Osteoblast (primary cell): ENCODE results near the gene NFKBIZ. TPM values are rescaled to one million over a fixed set of nuclear protein-coding genes. Genes with fewer than 3 reads are reported as not detected.

Source experiments
- DNase-seq: peaks from one replicate; pipeline ENCODE4 v3.0.0; 2011; ENCODE audit warnings: low spot score, mixed read lengths; ENCODE audit not compliant: insufficient read length; ENCODE audit errors: missing footprints
- H2AFZ ChIP-seq: 2 replicates; pipeline ENCODE4 v1.6.0; 2011; ENCODE audit warnings: mild to moderate bottlenecking, low read length
- H3K27ac ChIP-seq: 2 replicates; pipeline ENCODE4 v1.5.1; 2011; ENCODE audit warnings: mild to moderate bottlenecking, low read depth, low read length, moderate library complexity
- H3K27me3 ChIP-seq: 2 replicates; pipeline ENCODE4 v1.6.0; 2012; ENCODE audit warnings: mild to moderate bottlenecking, control low read depth, inconsistent platforms, low read length, moderate library complexity; ENCODE audit not compliant: insufficient read depth
- H3K36me3 ChIP-seq: 2 replicates; pipeline ENCODE4 v1.5.1; 2011; ENCODE audit warnings: mild to moderate bottlenecking, low read length, control low read depth, moderate library complexity; ENCODE audit not compliant: insufficient read depth
- H3K4me1 ChIP-seq: 2 replicates; pipeline ENCODE4 v1.5.1; 2011; ENCODE audit warnings: mild to moderate bottlenecking, low read length, control low read depth, moderate library complexity; ENCODE audit not compliant: insufficient read depth
- H3K4me2 ChIP-seq: 2 replicates; pipeline ENCODE4 v1.6.0; 2011; ENCODE audit warnings: mild to moderate bottlenecking, low read length; ENCODE audit not compliant: insufficient read depth
- H3K4me3 ChIP-seq: fragments of 200-600 bp; sonication (generic); 3 replicates; pipeline ENCODE4 v1.5.1; 2012; ENCODE audit warnings: mild to moderate bottlenecking, low read length, inconsistent platforms; ENCODE audit not compliant: insufficient read depth
- H3K79me2 ChIP-seq: 2 replicates; pipeline ENCODE4 v1.6.0; 2012; ENCODE audit warnings: mild to moderate bottlenecking, low read length, control low read depth, inconsistent platforms; ENCODE audit not compliant: insufficient read depth
- H3K9me3 ChIP-seq: 2 replicates; pipeline ENCODE4 v1.5.1; 2011; ENCODE audit warnings: low read depth, low read length, control low read depth
- H4K20me1 ChIP-seq: 2 replicates; pipeline ENCODE4 v1.6.0; 2012; ENCODE audit warnings: mild to moderate bottlenecking, low read length, control low read depth; ENCODE audit not compliant: insufficient read depth
- total RNA-seq: library from RNA; depleted of rRNA; stranded (reverse); fragments of >200 nt; gene quantifications from 2 replicates; pipeline ENCODE4 v1.2.3, GENCODE V29; 2012
- TF ChIP-seq, protein P1 (sequence below): IDR thresholded peaks from 2 replicates; pipeline ENCODE4 v1.5.1; 2011; ENCODE audit warnings: mild to moderate bottlenecking, low read depth, low read length, moderate library complexity; ENCODE audit errors: extremely low read depth

The NFKBIZ gene
- total RNA-seq, 1 donor = 55.0 TPM

GRCh38 chr3:101854608-101855304 is 5.4 kb downstream of the NFKBIZ start:
- TF ChIP-seq, protein P1, sequence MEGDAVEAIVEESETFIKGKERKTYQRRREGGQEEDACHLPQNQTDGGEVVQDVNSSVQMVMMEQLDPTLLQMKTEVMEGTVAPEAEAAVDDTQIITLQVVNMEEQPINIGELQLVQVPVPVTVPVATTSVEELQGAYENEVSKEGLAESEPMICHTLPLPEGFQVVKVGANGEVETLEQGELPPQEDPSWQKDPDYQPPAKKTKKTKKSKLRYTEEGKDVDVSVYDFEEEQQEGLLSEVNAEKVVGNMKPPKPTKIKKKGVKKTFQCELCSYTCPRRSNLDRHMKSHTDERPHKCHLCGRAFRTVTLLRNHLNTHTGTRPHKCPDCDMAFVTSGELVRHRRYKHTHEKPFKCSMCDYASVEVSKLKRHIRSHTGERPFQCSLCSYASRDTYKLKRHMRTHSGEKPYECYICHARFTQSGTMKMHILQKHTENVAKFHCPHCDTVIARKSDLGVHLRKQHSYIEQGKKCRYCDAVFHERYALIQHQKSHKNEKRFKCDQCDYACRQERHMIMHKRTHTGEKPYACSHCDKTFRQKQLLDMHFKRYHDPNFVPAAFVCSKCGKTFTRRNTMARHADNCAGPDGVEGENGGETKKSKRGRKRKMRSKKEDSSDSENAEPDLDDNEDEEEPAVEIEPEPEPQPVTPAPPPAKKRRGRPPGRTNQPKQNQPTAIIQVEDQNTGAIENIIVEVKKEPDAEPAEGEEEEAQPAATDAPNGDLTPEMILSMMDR = no peak
- Histone ChIP-seq H2AFZ (no peak overlapping the region), H3K27me3 (no peaks in the 10 kb centered on the region), H3K79me2 (peaks cover 55% of the 10 kb centered on the region), H3K4me3 (no peak overlapping the region), H3K4me2 (no peak overlapping the region), H3K4me1 (peaks cover 22% of the 10 kb centered on the region), H3K27ac (no peak overlapping the region), H3K36me3 (peaks cover 86% of the 10 kb centered on the region), H3K9me3 (no peaks in the 10 kb centered on the region), H4K20me1 (peaks cover 60% of the 10 kb centered on the region)
- DNase-seq = no peak

GRCh38 chr3:101857301-101857741 is 8.0 kb downstream of the NFKBIZ start:
- Histone ChIP-seq H3K79me2 (peaks cover 29% of the 10 kb centered on the region), H3K4me1 (peaks cover 14% of the 10 kb centered on the region), H3K36me3 (peaks cover 97% of the 10 kb centered on the region), H2AFZ (no peak overlapping the region), H4K20me1 (peaks cover 36% of the 10 kb centered on the region), H3K4me3 (no peak overlapping the region), H3K9me3 (no peaks in the 10 kb centered on the region), H3K27me3 (no peaks in the 10 kb centered on the region), H3K27ac (no peak overlapping the region), H3K4me2 (no peak overlapping the region)
- TF ChIP-seq, protein P1 = no peak
- no peak for DNase-seq

- TF ChIP-seq, protein P1 = no peak
- Histone ChIP-seq H3K27ac (no peak overlapping the region), H3K4me1 (peaks cover 8% of the 10 kb centered on the region), H3K79me2 (peaks cover 17% of the 10 kb centered on the region), H3K27me3 (no peaks in the 10 kb centered on the region), H2AFZ (no peak overlapping the region), H4K20me1 (peaks cover 28% of the 10 kb centered on the region), H3K4me3 (no peak overlapping the region), H3K4me2 (no peak overlapping the region), H3K9me3 (no peaks in the 10 kb centered on the region), H3K36me3 (peaks cover 91% of the 10 kb centered on the region)
- DNase-seq = no peak
Measured at GRCh38 chr3:101858464-101859030, 9.2 kb downstream of the NFKBIZ start.

- Histone ChIP-seq H3K36me3 (peaks cover 76% of the 10 kb centered on the region), H3K4me2 (no peak overlapping the region), H3K79me2 (peaks cover 10% of the 10 kb centered on the region), H3K9me3 (no peaks in the 10 kb centered on the region), H3K27ac (no peak overlapping the region), H2AFZ (no peak overlapping the region), H3K4me1 (peaks cover 8% of the 10 kb centered on the region), H3K4me3 (no peak overlapping the region), H3K27me3 (no peaks in the 10 kb centered on the region), H4K20me1 (peaks cover 21% of the 10 kb centered on the region)
- TF ChIP-seq, protein P1 = no peak
- no peak for DNase-seq
Measured at GRCh38 chr3:101859882-101860448, 10.7 kb downstream of the NFKBIZ start.
